Prostate gland (tissue), 2 donors: Measurements from ENCODE around the gene TRRAP.
"Not testable (repeated sequence)": the region's sequence is repeated elsewhere in the genome, so short reads cannot be mapped to it uniquely, and the experiment has no call there.

Experiments
- POLR2A ChIP-seq: fragments of 450-650 bp; IDR thresholded peaks from one replicate; pipeline ENCODE4 v1.6.1; 2016; ENCODE audit warnings: antibody characterized with exemption, mild to moderate bottlenecking
- POLR2AphosphoS5 ChIP-seq: sonication (generic); formaldehyde crosslinking; IDR thresholded peaks from one replicate; pipeline ENCODE4 v1.6.1; 2017; ENCODE audit warnings: antibody characterized with exemption
- TF ChIP-seq, protein P1 (sequence below), 4 experiments: fragments of 200-600 bp in 2 of 4; fragments of 450-650 bp in 2 of 4; sonication (generic) in 2 of 4; IDR thresholded peaks; 1 replicate in 3 of 4; 2 replicates in 1 of 4; pipeline ENCODE4 v1.5.1; 2016 to 2019; ENCODE audit warnings: antibody characterized with exemption in 4 of 4, mild to moderate bottlenecking in 2 of 4, moderate library complexity in 2 of 4

DNA sequence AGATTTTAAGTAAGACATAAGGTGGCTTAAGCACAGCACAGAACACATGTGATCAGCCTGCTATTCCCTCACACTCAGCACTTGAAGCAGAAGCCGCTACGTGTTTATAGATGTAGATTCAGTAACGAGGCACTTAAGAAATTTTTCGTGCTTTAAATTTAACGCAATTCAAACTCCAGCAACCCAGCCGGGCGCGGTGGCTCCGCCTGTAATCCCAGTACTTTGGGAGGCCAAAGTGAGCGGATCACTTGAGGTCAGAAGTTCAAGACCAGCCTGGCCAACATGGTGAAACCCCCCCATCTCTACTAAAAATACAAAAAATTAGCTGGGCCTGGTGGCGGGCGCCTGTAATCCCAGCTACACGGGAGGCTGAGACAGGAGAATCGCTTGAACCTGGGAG, 167.9 kb downstream of the TRRAP start:
- TF ChIP-seq POLR2A, POLR2AphosphoS5: not testable (repeated sequence)
- TF ChIP-seq, protein P1, sequence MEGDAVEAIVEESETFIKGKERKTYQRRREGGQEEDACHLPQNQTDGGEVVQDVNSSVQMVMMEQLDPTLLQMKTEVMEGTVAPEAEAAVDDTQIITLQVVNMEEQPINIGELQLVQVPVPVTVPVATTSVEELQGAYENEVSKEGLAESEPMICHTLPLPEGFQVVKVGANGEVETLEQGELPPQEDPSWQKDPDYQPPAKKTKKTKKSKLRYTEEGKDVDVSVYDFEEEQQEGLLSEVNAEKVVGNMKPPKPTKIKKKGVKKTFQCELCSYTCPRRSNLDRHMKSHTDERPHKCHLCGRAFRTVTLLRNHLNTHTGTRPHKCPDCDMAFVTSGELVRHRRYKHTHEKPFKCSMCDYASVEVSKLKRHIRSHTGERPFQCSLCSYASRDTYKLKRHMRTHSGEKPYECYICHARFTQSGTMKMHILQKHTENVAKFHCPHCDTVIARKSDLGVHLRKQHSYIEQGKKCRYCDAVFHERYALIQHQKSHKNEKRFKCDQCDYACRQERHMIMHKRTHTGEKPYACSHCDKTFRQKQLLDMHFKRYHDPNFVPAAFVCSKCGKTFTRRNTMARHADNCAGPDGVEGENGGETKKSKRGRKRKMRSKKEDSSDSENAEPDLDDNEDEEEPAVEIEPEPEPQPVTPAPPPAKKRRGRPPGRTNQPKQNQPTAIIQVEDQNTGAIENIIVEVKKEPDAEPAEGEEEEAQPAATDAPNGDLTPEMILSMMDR (IDR thresholded peaks at IDR 0.05) = not testable (repeated sequence)
